ENCODE data around the gene CARHSP1.

DNA sequence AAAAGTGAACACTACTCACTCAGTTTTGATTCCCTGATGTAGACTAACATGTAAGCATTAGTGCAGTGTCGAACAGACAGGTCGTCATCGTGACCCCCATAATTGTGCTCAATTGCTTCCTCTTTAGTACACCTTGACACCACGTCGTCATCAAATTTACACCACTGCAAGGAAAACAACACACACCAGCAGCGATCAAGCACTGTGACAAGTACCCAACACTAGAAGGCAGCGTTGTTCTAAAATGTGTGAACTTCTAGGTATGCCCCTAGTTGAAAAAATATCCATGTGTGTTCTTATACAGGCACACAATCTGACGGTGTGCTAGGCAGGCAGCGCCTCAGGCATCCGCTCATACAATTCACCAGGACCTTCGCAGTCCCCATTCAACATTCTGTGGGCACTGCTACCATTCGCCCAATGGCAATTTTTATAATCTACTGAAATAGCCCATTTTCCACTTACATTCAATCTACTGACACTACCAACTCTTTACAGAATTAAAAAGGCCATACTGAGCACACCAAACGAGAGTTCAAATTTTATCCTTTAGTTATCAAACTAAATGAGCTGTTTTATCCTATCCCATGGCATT lies 36.5 kb upstream of the CARHSP1 start:
- TF ChIP-seq SMC3 (IDR thresholded peaks at IDR 0.05; ENCODE audit: low read depth, low read length) = peak; percentile 39
- TF ChIP-seq, protein P1, sequence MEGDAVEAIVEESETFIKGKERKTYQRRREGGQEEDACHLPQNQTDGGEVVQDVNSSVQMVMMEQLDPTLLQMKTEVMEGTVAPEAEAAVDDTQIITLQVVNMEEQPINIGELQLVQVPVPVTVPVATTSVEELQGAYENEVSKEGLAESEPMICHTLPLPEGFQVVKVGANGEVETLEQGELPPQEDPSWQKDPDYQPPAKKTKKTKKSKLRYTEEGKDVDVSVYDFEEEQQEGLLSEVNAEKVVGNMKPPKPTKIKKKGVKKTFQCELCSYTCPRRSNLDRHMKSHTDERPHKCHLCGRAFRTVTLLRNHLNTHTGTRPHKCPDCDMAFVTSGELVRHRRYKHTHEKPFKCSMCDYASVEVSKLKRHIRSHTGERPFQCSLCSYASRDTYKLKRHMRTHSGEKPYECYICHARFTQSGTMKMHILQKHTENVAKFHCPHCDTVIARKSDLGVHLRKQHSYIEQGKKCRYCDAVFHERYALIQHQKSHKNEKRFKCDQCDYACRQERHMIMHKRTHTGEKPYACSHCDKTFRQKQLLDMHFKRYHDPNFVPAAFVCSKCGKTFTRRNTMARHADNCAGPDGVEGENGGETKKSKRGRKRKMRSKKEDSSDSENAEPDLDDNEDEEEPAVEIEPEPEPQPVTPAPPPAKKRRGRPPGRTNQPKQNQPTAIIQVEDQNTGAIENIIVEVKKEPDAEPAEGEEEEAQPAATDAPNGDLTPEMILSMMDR (conservative IDR thresholded peaks at IDR 0.05; ENCODE audit: low read depth, low read length) = peak; percentile 49
- no peak for TF ChIP-seq MAFK (IDR thresholded peaks at IDR 0.05; ENCODE audit: low read depth, low read length)
- TF ChIP-seq POLR2A (IDR thresholded peaks at IDR 0.05; ENCODE audit: low read depth, low read length) = no peak
